ENCODE measurements around the gene SAP130. TPM values are rescaled to one million over a fixed set of nuclear protein-coding genes. Genes with fewer than 3 reads are reported as not detected.

Gene SAP130
- total and polyA plus RNA-seq, 2 of the 4 experiments (the other 2 are of a cell fraction), result 6.1 to 17.1 TPM

DNA sequence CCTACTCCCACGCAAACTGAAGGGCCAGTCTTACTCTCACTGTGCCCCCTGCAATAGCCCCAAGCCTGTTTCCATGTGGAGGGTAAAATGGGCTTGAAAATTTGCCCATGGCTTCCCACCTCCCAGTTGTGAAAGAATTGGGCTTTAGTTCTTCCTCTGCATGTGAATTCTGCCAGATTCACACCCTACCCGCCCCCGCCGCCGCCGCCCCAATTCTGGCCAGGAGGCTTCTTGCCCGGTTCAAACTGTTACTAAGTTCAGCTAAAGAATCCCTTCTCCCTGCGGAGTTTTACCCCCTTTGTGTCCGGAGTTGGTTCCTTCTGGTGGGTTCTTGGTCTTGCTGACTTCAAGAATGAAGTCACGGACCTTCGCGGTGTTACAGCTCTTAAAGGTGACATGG lies 25.5 kb upstream of the SAP130 start:
- no peak overlapping the region for H4K91ac ChIP-seq (ENCODE audit: insufficient read depth, low read depth, low read length)
- H2AK9ac ChIP-seq (replicated peaks; ENCODE audit: low read depth, low read length, poor library complexity), result no peak overlapping the region
- no peak overlapping the region for H2BK15ac ChIP-seq (ENCODE audit: low read depth, low read length)
- in situ Hi-C loops (cut with MboI; ENCODE audit: low sequenced_read_pairs), result loop anchor here (25.0 kb wide), 1 partner anchor 684 kb away; no protein-coding TSS in a partner anchor
- no peak overlapping the region for H2AK5ac ChIP-seq (ENCODE audit: low read depth, low read length)
- H3K4me3 ChIP-seq (ENCODE audit: insufficient read depth, low read depth, low read length), result no peak overlapping the region
- H2BK120ac ChIP-seq (ENCODE audit: low read depth, low read length), result no peak overlapping the region
- no peak overlapping the region for H3K4me2 ChIP-seq (ENCODE audit: low read depth, low read length)
- H3K4me1 ChIP-seq (ENCODE audit: control insufficient read depth, insufficient read depth, low read length), result no peaks in the 10 kb centered on the region
- H4K8ac ChIP-seq (ENCODE audit: low read depth in 2 of 2, low read length in 2 of 2), result no peak overlapping the region
- H2BK5ac ChIP-seq (ENCODE audit: low read depth, low read length, poor library complexity, severe bottlenecking), result no peak overlapping the region
- no peak overlapping the region for H2BK20ac ChIP-seq (ENCODE audit: low read depth, low read length)
- H3K9ac ChIP-seq (ENCODE audit: low read depth, low read length), result no peak overlapping the region
- ChIA-PET CTCF (interaction anchor here (2.8 kb wide), 1 partner anchor 10 kb away, joined by 9 read pairs; no protein-coding TSS in a partner anchor), POLR2A (ENCODE audit: unreplicated experiment) (no interaction called here)
- no peak overlapping the region for H2AFZ ChIP-seq (replicated peaks; ENCODE audit: low read length, poor library complexity)
- no peak overlapping the region for H3K18ac ChIP-seq (ENCODE audit: low read depth, low read length)
- no peak overlapping the region for H3K4ac ChIP-seq (ENCODE audit: low read depth, low read length)
- no peaks in the 10 kb centered on the region for H3K9me1 ChIP-seq (ENCODE audit: insufficient read depth, low read length)
- TF ChIP-seq SMC3 (IDR thresholded peaks at IDR 0.05; ENCODE audit: low read depth, low read length), result no peak
- no peak for TF ChIP-seq POLR2A (IDR thresholded peaks at IDR 0.05; ENCODE audit: low read depth, low read length)
- TF ChIP-seq RCOR1 (IDR thresholded peaks at IDR 0.05; ENCODE audit: insufficient replicate concordance, low read length), result no peak
- TF ChIP-seq, protein P1, sequence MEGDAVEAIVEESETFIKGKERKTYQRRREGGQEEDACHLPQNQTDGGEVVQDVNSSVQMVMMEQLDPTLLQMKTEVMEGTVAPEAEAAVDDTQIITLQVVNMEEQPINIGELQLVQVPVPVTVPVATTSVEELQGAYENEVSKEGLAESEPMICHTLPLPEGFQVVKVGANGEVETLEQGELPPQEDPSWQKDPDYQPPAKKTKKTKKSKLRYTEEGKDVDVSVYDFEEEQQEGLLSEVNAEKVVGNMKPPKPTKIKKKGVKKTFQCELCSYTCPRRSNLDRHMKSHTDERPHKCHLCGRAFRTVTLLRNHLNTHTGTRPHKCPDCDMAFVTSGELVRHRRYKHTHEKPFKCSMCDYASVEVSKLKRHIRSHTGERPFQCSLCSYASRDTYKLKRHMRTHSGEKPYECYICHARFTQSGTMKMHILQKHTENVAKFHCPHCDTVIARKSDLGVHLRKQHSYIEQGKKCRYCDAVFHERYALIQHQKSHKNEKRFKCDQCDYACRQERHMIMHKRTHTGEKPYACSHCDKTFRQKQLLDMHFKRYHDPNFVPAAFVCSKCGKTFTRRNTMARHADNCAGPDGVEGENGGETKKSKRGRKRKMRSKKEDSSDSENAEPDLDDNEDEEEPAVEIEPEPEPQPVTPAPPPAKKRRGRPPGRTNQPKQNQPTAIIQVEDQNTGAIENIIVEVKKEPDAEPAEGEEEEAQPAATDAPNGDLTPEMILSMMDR (conservative IDR thresholded peaks at IDR 0.05; ENCODE audit: low read depth, low read length), result no peak
- TF ChIP-seq, protein P2, sequence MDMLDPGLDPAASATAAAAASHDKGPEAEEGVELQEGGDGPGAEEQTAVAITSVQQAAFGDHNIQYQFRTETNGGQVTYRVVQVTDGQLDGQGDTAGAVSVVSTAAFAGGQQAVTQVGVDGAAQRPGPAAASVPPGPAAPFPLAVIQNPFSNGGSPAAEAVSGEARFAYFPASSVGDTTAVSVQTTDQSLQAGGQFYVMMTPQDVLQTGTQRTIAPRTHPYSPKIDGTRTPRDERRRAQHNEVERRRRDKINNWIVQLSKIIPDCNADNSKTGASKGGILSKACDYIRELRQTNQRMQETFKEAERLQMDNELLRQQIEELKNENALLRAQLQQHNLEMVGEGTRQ (IDR thresholded peaks at IDR 0.05; ENCODE audit: low read depth, low read length), result no peak
- TF ChIP-seq, protein P3, sequence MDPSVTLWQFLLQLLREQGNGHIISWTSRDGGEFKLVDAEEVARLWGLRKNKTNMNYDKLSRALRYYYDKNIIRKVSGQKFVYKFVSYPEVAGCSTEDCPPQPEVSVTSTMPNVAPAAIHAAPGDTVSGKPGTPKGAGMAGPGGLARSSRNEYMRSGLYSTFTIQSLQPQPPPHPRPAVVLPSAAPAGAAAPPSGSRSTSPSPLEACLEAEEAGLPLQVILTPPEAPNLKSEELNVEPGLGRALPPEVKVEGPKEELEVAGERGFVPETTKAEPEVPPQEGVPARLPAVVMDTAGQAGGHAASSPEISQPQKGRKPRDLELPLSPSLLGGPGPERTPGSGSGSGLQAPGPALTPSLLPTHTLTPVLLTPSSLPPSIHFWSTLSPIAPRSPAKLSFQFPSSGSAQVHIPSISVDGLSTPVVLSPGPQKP (IDR thresholded peaks at IDR 0.05; ENCODE audit: borderline replicate concordance, low read depth, low read length), result no peak
- TF ChIP-seq CHD1 (IDR thresholded peaks at IDR 0.05; ENCODE audit: low read depth, low read length), result no peak
- TF ChIP-seq FOS (IDR thresholded peaks at IDR 0.05; ENCODE audit: low read depth, low read length), result no peak
- no peak for TF ChIP-seq CEBPB (IDR thresholded peaks at IDR 0.05; ENCODE audit: low read depth, low read length)
- no TSS peak for BruUV-seq (replicated peaks)
- peaks cover 3% of the 10 kb centered on the region; the same call in 1 of the 2 replicates for H3K9me3 ChIP-seq (ENCODE audit: control insufficient read depth, insufficient read depth, low read length)
- H4K20me1 ChIP-seq (ENCODE audit: insufficient read depth, low read length), result no peaks in the 10 kb centered on the region
- no peak overlapping the region for H3K56ac ChIP-seq (ENCODE audit: extremely low read depth, insufficient read depth, low read length)
- no peak for ATAC-seq (ENCODE audit: low read depth)
- WGBS, 2 experiments (ENCODE audit: extremely low coverage in 2 of 2, insufficient read length in 1 of 2), result no CpG with 5 or more reads among the region's 12 CpGs
- intact Hi-C loops (cut with micrococcal nuclease), result no loop called here
- H3K36me3 ChIP-seq (ENCODE audit: control insufficient read depth, insufficient read depth, low read length), result no peaks in the 10 kb centered on the region
- no peak overlapping the region for H4K5ac ChIP-seq (ENCODE audit: low read depth, low read length)
- H3K23ac ChIP-seq (ENCODE audit: low read depth, low read length), result no peak overlapping the region
- no peaks in the 10 kb centered on the region; the same call in 1 of the 2 replicates for H3K27me3 ChIP-seq (ENCODE audit: control insufficient read depth, insufficient read depth, low read length)
- no peak for DNase-seq
- dilution Hi-C loops (cut with HindIII; ENCODE audit: low sequenced_read_pairs, unreplicated experiment), result no loop called here
- no peak overlapping the region for H3K14ac ChIP-seq (replicated peaks; ENCODE audit: low read depth, low read length)
- H3K27ac ChIP-seq (ENCODE audit: insufficient read depth, low read length), result no peak overlapping the region
- H3K79me1 ChIP-seq (ENCODE audit: low read depth in 1 of 2, low read length in 2 of 2), result no peaks in the 10 kb centered on the region

Data from IMR-90 (cell line).